Muscle of leg (tissue), 11 donors: ENCODE measurements around the gene CARMIL1. TPM values are rescaled to one million over a fixed set of nuclear protein-coding genes. Genes with fewer than 3 reads are reported as not detected.

ENCODE experiments used
- DNase-seq: peaks from one replicate; pipeline ENCODE4 v3.0.0; 2013
- H3K27ac ChIP-seq: one replicate; pipeline ENCODE4 v1.5.1; 2013; ENCODE audit warnings: mild to moderate bottlenecking, low read length, control low read depth
- H3K27me3 ChIP-seq: one replicate; pipeline ENCODE4 v1.6.1; 2013; ENCODE audit warnings: low read length; ENCODE audit not compliant: control insufficient read depth, insufficient read depth
- H3K36me3 ChIP-seq: one replicate; pipeline ENCODE4 v1.6.1; 2013; ENCODE audit warnings: low read length; ENCODE audit not compliant: control insufficient read depth, insufficient read depth
- H3K4me1 ChIP-seq: one replicate; pipeline ENCODE4 v1.6.1; 2013; ENCODE audit warnings: low read length; ENCODE audit not compliant: control insufficient read depth, insufficient read depth
- H3K4me3 ChIP-seq: one replicate; pipeline ENCODE4 v1.5.1; 2013; ENCODE audit warnings: low read length, control low read depth
- H3K9me3 ChIP-seq: replicated peaks from 2 replicates; pipeline ENCODE4 v1.6.1; 2013; ENCODE audit warnings: low read depth, low read length; ENCODE audit not compliant: control insufficient read depth
- WGBS: methylation state at CpG from one replicate; pipeline ENCODE4 v1.1.5; 2013; ENCODE audit warnings: missing lambda C conversion rate; ENCODE audit not compliant: insufficient coverage; 5-methylcytosine and 5-hydroxymethylcytosine counted together
- polyA plus RNA-seq, 8 donors: library from polyadenylated mRNA; unstranded; fragments of 120-200 nt; gene quantifications; one replicate each; pipeline versions ENCODE4 v1.2.1 to v1.2.3, GENCODE V29; 2013; ENCODE audit warnings: inconsistent platforms in 1 of 8, low replicate concordance in 1 of 8; ENCODE audit not compliant: insufficient read length in 8 of 8, insufficient read depth in 1 of 8
- total RNA-seq: library from RNA; stranded (reverse); fragments of 120-200 nt; gene quantifications from one replicate; pipeline ENCODE4 v1.2.4, GENCODE V29; 2013

CARMIL1 gene
- total and polyA plus RNA-seq, 9 donors: 3.1 to 6.4 (median 3.6) TPM

DNA sequence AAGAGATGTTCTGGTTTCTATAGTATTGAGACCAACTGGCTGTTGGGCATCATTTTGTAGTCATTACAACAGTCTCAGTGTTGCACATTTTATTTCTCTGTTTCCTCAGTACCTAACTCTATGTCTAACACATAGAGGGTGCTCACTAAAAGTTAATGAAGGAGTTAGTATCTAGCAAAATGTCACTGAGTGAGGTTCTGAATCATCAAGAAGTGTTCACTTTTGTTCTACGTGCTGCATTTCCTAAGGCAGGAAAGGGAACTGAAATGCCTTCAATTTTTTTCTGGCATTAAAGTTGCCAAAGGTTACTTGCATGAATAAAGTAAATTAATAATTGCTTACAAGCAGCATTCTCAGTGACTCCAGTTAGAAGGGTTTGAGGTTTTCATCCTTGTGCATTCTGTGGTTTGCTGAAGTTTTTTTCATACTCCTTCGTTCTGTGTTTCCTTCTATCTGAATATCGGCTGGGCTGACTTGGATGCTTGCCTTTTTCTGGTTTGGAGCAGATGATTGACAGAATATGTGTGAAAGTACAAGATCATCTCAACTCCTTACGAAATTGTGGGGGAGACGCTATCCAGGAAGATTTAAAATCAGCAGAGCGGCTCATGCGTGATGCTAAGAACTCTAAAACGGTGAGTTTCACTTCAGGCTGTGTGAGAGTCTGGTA is 258.3 kb downstream of the CARMIL1 start:
- Histone ChIP-seq H3K27ac (no peak overlapping the region), H3K4me3 (no peak overlapping the region), H3K4me1 (no peaks in the 10 kb centered on the region), H3K27me3 (no peaks in the 10 kb centered on the region), H3K9me3 (no peaks in the 10 kb centered on the region), H3K36me3 (no peaks in the 10 kb centered on the region)
- 93% methylated on average over 3 of the region's 8 CpGs for WGBS
- no peak for DNase-seq

DNA sequence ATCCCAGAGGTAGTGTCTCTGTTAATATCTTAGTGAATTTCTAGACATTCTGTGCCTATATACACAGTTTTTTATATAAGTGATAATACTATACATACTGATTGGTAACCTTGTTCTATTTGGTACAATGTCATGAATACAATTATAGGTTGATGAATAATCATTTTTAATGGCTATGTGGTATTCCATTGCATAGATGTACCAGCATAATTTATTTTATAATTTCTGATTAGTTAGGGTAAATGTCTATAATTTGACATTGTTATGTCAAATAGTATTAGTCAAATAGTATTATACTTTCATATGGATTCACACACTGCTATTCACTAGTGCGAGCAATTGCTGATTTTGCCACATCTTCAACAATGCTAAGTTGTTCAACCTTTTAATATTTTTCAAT is 262.1 kb downstream of the CARMIL1 start:
- Histone ChIP-seq H3K4me1 (no peaks in the 10 kb centered on the region), H3K27ac (no peak overlapping the region), H3K36me3 (no peaks in the 10 kb centered on the region), H3K27me3 (no peaks in the 10 kb centered on the region), H3K4me3 (no peak overlapping the region), H3K9me3 (no peaks in the 10 kb centered on the region)
- DNase-seq: no peak
- no CpG with 5 or more reads among the region's 1 CpG for WGBS

DNA sequence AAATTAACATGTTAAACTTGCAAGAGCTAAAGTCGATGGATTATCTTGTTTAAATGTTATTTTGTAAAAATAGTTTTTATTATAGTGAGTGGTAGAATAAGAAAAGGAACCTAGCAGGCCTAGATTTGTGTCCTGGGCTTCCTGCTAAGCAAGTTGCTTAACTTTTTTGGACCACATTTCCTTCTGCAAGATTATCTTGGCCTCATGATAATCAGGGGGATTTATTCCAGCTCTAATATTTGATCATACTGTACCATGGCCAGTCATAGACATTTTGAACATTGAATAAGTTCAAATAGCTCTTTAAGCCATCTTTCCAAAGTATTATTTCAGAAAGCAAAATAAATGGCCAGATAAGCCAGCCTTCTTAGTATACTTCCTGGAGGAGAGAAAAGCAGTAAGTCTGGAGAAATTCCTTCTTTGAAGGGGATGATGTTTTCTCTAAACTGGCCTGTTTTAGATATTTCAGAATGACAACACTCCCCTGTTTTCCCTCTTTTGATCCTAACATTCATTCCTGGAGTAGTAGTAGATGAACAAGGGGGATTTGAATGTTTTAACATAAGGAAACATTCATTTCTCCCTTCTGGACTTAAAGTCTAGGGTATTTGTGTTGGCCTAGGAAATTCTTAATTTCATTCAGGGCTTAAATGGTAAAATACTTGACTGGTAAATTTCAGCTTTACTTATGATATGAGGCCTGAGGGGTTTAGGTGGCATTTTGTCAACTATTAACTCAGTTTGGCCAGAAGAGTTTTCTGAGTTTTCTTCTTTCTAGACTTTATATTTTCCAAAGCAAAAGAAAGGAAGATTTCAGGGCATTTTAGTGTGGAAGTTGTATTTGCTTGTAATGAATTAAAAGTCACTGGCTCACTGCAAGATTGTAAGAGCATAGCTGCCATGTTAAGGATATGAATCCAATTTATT is 264.1 kb downstream of the CARMIL1 start:
- Histone ChIP-seq H3K27ac (peak overlapping the region; percentile 57), H3K36me3 (no peaks in the 10 kb centered on the region), H3K4me3 (no peak overlapping the region), H3K27me3 (no peaks in the 10 kb centered on the region), H3K9me3 (no peaks in the 10 kb centered on the region), H3K4me1 (no peaks in the 10 kb centered on the region)
- DNase-seq: peak; percentile 85
- no CpG with 5 or more reads among the region's 1 CpG for WGBS

DNA sequence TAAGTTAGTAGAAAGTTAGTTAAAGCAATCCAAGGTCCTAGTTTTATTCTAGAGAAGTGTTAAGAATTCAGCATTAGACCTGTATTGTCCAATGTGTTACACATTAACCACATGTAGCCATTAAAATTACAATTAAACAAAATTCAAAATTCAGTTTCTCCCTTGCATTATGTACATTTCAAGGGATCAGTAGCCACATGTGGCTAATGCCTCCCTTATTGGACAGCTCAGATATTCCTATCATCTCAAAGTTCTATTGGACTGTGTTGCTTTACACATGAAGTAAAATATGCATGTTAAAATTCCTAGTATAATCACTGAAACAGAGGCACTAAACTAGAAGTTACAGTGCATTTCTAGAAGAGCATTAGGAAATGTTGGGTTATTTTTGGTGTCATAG is 265.7 kb downstream of the CARMIL1 start:
- no peak overlapping the region for H3K27ac ChIP-seq

DNA sequence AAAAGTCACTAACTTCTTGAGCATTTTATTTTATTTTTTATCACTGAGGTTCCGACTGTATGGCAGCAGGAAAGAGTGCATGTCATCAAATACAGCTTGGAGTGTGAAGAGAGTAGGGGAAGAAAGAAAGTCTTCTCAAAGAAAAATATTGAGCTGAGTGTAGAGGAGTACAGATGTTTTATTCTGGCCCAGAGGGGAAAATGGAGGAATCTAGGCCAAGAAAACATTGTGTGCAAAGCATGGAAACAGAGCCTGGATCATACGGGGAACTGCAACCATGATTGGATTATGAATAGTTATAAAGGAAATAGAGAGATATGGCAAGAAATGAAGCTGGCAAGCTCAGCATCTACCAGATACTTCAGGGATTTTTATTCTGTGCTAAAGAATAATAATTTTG is 268.6 kb downstream of the CARMIL1 start:
- peak; percentile 95 for DNase-seq
- no peak overlapping the region for H3K27ac ChIP-seq
- whole genome bisulfite sequencing: no CpG with 5 or more reads among the region's 2 CpGs
- H3K9me3 ChIP-seq: no peaks in the 10 kb centered on the region
- H3K4me3 ChIP-seq: no peak overlapping the region
- no peaks in the 10 kb centered on the region for H3K27me3 ChIP-seq
- no peaks in the 10 kb centered on the region for H3K36me3 ChIP-seq
- H3K4me1 ChIP-seq: no peaks in the 10 kb centered on the region

More for the DNA sequence above, 265.7 kb downstream of the CARMIL1 start:
- Histone ChIP-seq H3K4me1 (no peaks in the 10 kb centered on the region), H3K36me3 (no peaks in the 10 kb centered on the region), H3K27me3 (no peaks in the 10 kb centered on the region), H3K9me3 (no peaks in the 10 kb centered on the region), H3K4me3 (no peak overlapping the region)
- DNase-seq: no peak

DNA sequence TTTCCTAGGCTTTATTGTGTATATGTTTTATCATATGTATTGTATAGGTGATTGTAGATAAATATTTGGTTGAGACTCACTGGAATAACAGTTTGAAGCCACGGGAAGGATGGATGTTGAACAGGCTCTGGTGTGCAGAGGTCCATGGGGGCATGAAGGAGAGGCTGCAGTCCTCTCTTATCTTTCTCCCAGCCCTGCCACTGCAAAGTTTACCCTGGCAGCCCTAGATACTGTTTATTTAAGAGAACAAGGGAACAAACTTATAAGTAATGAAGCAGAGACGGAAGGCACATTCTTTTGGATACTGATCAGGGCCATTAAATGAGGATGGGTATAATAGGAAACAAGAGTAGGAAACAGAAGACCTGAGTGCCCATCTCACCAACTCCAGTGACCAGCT is 269.3 kb downstream of the CARMIL1 start:
- no peaks in the 10 kb centered on the region for H3K27me3 ChIP-seq
- WGBS: no CpG with 5 or more reads among the region's 2 CpGs
- H3K36me3 ChIP-seq: no peaks in the 10 kb centered on the region
- no peak overlapping the region for H3K27ac ChIP-seq
- no peak overlapping the region for H3K4me3 ChIP-seq
- no peaks in the 10 kb centered on the region for H3K9me3 ChIP-seq
- no peaks in the 10 kb centered on the region for H3K4me1 ChIP-seq
- no peak for DNase-seq

DNA sequence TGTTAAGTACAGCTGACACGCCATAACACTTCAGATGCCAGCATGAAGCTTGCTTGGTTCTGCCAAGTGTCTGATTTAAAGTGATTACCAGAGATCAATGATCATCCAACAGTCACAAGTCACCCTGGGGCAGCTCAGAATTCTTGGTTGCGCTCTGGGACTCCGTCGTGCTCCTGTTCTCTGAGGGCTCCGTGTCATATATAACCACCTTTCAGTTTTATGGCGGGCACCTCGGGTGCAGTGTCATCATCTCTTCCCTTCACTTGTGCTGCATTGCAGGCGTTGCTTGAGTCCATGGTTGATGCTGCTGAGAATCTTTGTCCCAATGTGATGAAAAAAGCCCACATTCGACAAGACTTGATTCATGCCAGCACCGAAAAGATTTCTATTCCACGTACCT is 271.5 kb downstream of the CARMIL1 start:
- H3K36me3 ChIP-seq: no peaks in the 10 kb centered on the region
- no peaks in the 10 kb centered on the region for H3K27me3 ChIP-seq
- H3K27ac ChIP-seq: no peak overlapping the region
- DNase-seq: no peak
- 80% methylated on average over 4 of the region's 11 CpGs for WGBS
- no peaks in the 10 kb centered on the region for H3K4me1 ChIP-seq
- H3K4me3 ChIP-seq: no peak overlapping the region
- H3K9me3 ChIP-seq: no peaks in the 10 kb centered on the region

DNA sequence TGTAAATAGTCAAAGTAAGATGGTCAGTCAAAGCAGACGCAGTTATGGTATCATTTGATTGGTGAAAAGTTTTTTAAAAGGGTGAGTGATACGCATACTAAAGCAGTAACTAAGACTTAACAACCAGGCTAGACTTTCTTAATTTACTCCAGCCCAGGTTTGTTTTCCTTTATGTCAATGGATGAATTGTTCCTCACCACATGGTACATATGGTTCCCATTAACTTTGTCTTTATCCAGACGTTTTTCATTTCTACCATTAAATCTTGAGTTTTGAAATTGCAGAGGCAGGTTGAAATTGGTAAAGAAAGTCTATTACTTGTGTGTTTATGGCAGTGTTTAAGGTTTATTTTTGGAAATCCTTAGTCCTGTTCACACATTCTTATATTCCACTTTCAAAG is 274.3 kb downstream of the CARMIL1 start:
- H3K36me3 ChIP-seq: no peaks in the 10 kb centered on the region
- peak; percentile 37 for DNase-seq
- WGBS: no CpG with 5 or more reads among the region's 3 CpGs

DNA sequence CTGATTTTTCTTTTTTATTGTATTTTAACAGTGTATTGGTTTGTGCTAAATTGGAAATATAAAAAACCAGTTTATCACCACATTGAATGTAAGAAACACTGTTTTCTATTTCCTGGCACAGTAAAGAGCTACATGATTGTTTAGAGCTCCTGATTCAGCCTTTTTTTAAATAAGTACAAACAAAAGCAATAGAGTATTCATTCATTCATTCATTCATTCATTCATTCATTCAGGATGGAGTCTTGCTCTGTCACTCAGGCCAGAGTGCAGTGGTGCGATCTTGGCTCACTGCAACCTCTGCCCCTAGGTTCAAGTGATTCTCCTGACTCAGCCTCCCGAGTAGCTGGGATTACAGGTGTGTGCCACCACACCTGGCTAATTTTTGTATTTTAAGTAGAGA is 276.0 kb downstream of the CARMIL1 start:
- Histone ChIP-seq H3K36me3 (no peaks in the 10 kb centered on the region), H3K4me3 (no peak overlapping the region), H3K9me3 (no peaks in the 10 kb centered on the region), H3K4me1 (no peaks in the 10 kb centered on the region), H3K27me3 (no peaks in the 10 kb centered on the region), H3K27ac (no peak overlapping the region)
- no peak for DNase-seq
- WGBS: no CpG with 5 or more reads among the region's 2 CpGs

More for the DNA sequence above, 274.3 kb downstream of the CARMIL1 start:
- H3K27ac ChIP-seq: no peak overlapping the region
- no peaks in the 10 kb centered on the region for H3K4me1 ChIP-seq
- H3K9me3 ChIP-seq: no peaks in the 10 kb centered on the region
- no peaks in the 10 kb centered on the region for H3K27me3 ChIP-seq
- no peak overlapping the region for H3K4me3 ChIP-seq

DNA sequence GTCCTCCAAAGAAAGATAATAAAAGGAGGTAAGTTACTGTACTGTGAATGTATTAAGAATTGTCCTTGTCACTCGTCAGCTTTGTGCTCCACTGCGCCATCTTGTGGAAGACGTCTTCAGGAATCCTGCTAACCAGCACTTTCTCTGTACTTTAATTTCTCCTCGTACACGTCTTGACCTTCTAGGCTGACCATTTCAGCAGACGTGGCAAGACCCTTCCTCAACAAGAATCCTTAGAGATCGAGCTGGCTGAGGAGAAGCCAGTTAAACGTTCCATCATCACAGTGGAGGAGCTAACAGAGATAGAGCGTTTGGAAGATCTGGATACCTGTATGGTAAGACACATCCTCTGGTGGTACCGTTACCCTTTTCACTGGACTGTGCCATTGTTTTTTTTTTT is 277.3 kb downstream of the CARMIL1 start:
- no peaks in the 10 kb centered on the region for H3K36me3 ChIP-seq
- DNase-seq: peak; percentile 88
- H3K27ac ChIP-seq: no peak overlapping the region
- WGBS: 5% methylated on average over 5 of the region's 10 CpGs
- H3K4me1 ChIP-seq: no peaks in the 10 kb centered on the region
- H3K9me3 ChIP-seq: no peaks in the 10 kb centered on the region
- no peak overlapping the region for H3K4me3 ChIP-seq
- no peaks in the 10 kb centered on the region for H3K27me3 ChIP-seq
